Neuronal stem cell (in vitro differentiated cells): Measurements from ENCODE around the gene CRLF2. TPM values are rescaled to one million over a fixed set of nuclear protein-coding genes. Genes with fewer than 3 reads are reported as not detected.
"Not testable (repeated sequence)": the region's sequence is repeated elsewhere in the genome, so short reads cannot be mapped to it uniquely, and the experiment has no call there.

Experiments used
- DNase-seq: peaks from one replicate; pipeline ENCODE4 v3.0.0-alpha.2; 2013; ENCODE audit warnings: low spot score
- H2AFZ ChIP-seq: one replicate; pipeline ENCODE4 v1.6.1; 2013; ENCODE audit warnings: mild to moderate bottlenecking, low read length, inconsistent platforms
- H2AK5ac ChIP-seq: 2 replicates; pipeline ENCODE4 v1.6.1; 2013; ENCODE audit warnings: low read depth, mild to moderate bottlenecking, inconsistent platforms, low read length, moderate library complexity, mixed read lengths
- H2BK120ac ChIP-seq: 2 replicates; pipeline ENCODE4 v1.6.1; 2013; ENCODE audit warnings: low read depth, mild to moderate bottlenecking, inconsistent platforms, low read length, moderate library complexity, mixed read lengths
- H2BK12ac ChIP-seq: one replicate; pipeline ENCODE4 v1.6.1; 2013; ENCODE audit warnings: low read length, inconsistent platforms
- H2BK15ac ChIP-seq: 2 replicates; pipeline ENCODE4 v1.6.1; 2013; ENCODE audit warnings: mild to moderate bottlenecking, low read length, inconsistent platforms, mixed read lengths
- H2BK5ac ChIP-seq: one replicate; pipeline ENCODE4 v1.6.1; 2013; ENCODE audit warnings: inconsistent platforms, mild to moderate bottlenecking, low read length, moderate library complexity
- H3K14ac ChIP-seq: one replicate; pipeline ENCODE4 v1.6.1; 2013; ENCODE audit warnings: low read length, inconsistent platforms
- H3K18ac ChIP-seq: 2 replicates; pipeline ENCODE4 v1.6.1; 2013; ENCODE audit warnings: low read length, inconsistent platforms
- H3K23ac ChIP-seq: 2 replicates; pipeline ENCODE4 v1.6.1; 2013; ENCODE audit warnings: low read depth, mild to moderate bottlenecking, mixed read lengths, low read length, inconsistent platforms; ENCODE audit not compliant: poor library complexity
- H3K27ac ChIP-seq: replicated peaks from 3 replicates; pipeline ENCODE4 v1.5.1; 2013; ENCODE audit warnings: low read length, inconsistent platforms
- H3K27me3 ChIP-seq, 3 experiments: 2 replicates each; pipeline ENCODE4 v1.6.1; 2013; ENCODE audit warnings: low read length in 3 of 3, mild to moderate bottlenecking in 2 of 3, inconsistent platforms in 1 of 3, low read depth in 1 of 3, mixed read lengths in 1 of 3, moderate library complexity in 1 of 3; ENCODE audit not compliant: control insufficient read depth in 3 of 3, insufficient read depth in 3 of 3
- H3K36me3 ChIP-seq, 2 donors: replicated peaks in 1 of 2; 2 replicates each; pipeline ENCODE4 v1.6.1; 2013; ENCODE audit warnings: low read length in 2 of 2; ENCODE audit not compliant: control insufficient read depth in 2 of 2, insufficient read depth in 2 of 2
- H3K4ac ChIP-seq: 2 replicates; pipeline ENCODE4 v1.6.1; 2013; ENCODE audit warnings: inconsistent platforms, mild to moderate bottlenecking, low read length, moderate library complexity
- H3K4me1 ChIP-seq, 2 donors: 1 replicate in 1 of 2; 2 replicates in 1 of 2; pipeline ENCODE4 v1.6.1; 2013; ENCODE audit warnings: low read length in 2 of 2, low read depth in 1 of 2; ENCODE audit not compliant: control insufficient read depth in 2 of 2, insufficient read depth in 1 of 2
- H3K4me2 ChIP-seq: one replicate; pipeline ENCODE4 v1.6.1; 2013; ENCODE audit warnings: mild to moderate bottlenecking, low read length, inconsistent platforms; ENCODE audit not compliant: insufficient read depth, poor library complexity, severe bottlenecking
- H3K4me3 ChIP-seq, 2 donors: 2 replicates each; pipeline ENCODE4 v1.5.1; 2013; ENCODE audit warnings: low read length in 2 of 2, mild to moderate bottlenecking in 2 of 2, inconsistent platforms in 1 of 2, moderate library complexity in 1 of 2
- H3K79me1 ChIP-seq: one replicate; pipeline ENCODE4 v1.6.1; 2013; ENCODE audit warnings: low read depth, mild to moderate bottlenecking, inconsistent platforms, low read length, moderate library complexity
- H3K9ac ChIP-seq: one replicate; pipeline ENCODE4 v1.6.1; 2013; ENCODE audit warnings: mild to moderate bottlenecking, low read depth, low read length, inconsistent platforms; ENCODE audit not compliant: poor library complexity
- H3K9me3 ChIP-seq, 2 donors: replicated peaks in 1 of 2; 2 replicates each; pipeline versions ENCODE3 to v1.6.1; 2013; ENCODE audit warnings: low read length in 2 of 2, mild to moderate bottlenecking in 2 of 2, inconsistent platforms in 1 of 2, low read depth in 1 of 2, mixed read lengths in 1 of 2, moderate library complexity in 1 of 2; ENCODE audit not compliant: control insufficient read depth in 2 of 2, insufficient read depth in 1 of 2
- H4K8ac ChIP-seq: one replicate; pipeline ENCODE4 v1.6.1; 2013; ENCODE audit warnings: low read depth, mild to moderate bottlenecking, inconsistent platforms, low read length, moderate library complexity
- H4K91ac ChIP-seq: one replicate; pipeline ENCODE4 v1.6.1; 2013; ENCODE audit warnings: low read length, low read depth, mild to moderate bottlenecking, inconsistent platforms; ENCODE audit not compliant: poor library complexity
- WGBS, 2 donors: extraction: QIAGEN DNeasy Blood & Tissue Kit; methylation state at CpG; one replicate each; pipeline ENCODE4 v1.1.7; 2013; ENCODE audit warnings: missing lambda C conversion rate in 2 of 2, mixed read lengths in 1 of 2; ENCODE audit not compliant: insufficient read length in 2 of 2, insufficient replicate concordance in 1 of 2; ENCODE audit errors: extremely low coverage in 2 of 2; 5-methylcytosine and 5-hydroxymethylcytosine counted together
- polyA plus RNA-seq, 2 experiments: library from polyadenylated mRNA; stranded (reverse); fragments of 200-250 nt; gene quantifications; one replicate each; pipeline ENCODE4 v1.2.3, GENCODE V29; 2013

CRLF2 gene, protein sequence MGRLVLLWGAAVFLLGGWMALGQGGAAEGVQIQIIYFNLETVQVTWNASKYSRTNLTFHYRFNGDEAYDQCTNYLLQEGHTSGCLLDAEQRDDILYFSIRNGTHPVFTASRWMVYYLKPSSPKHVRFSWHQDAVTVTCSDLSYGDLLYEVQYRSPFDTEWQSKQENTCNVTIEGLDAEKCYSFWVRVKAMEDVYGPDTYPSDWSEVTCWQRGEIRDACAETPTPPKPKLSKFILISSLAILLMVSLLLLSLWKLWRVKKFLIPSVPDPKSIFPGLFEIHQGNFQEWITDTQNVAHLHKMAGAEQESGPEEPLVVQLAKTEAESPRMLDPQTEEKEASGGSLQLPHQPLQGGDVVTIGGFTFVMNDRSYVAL
- polyA plus RNA-seq (2013, experiment 1 of 2): not detected
- polyA plus RNA-seq (2013, experiment 2 of 2): not detected

DNA sequence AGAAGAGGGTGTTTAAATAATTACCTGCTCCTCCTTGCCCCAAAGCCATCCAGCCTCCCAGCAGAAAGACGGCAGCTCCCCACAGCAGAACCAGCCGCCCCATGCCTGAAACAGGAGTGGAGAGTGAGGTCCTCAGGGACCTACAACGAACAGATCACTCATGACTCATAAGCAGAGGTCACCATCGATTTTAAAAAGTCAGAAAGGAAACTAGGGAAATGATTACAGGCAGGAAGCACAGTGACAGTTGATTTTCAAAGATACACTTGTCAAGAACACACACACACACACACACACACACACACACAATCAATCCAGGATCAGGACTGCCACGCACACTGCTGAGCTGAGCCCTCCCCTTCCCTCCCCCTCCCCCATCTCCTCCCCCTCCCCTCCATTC is at the start of gene CRLF2:
TSS of gene CRLF2 (minus strand) at position 118 of the 400 bp plus-strand sequence. CDS start at position 103, 15 bp downstream.
- no peak within 1 kb of the TSS for H3K4ac ChIP-seq
- no peaks in the 10 kb centered on the region for H3K27me3 ChIP-seq
- no peak within 1 kb of the TSS for H3K18ac ChIP-seq
- H3K36me3 ChIP-seq: no peaks in the 10 kb centered on the region
- no peak within 1 kb of the TSS for H2AK5ac ChIP-seq
- no peak for DNase-seq
- WGBS, 2 donors: no CpG with 5 or more reads among the region's 5 CpGs
- H4K8ac ChIP-seq: no peak within 1 kb of the TSS
- H2BK120ac ChIP-seq: no peak within 1 kb of the TSS
- H2BK12ac ChIP-seq: no peak within 1 kb of the TSS
- H2BK15ac ChIP-seq: no peak within 1 kb of the TSS
- peak within 1 kb of the TSS; percentile 18 for H3K4me2 ChIP-seq
- no peak within 1 kb of the TSS for H3K23ac ChIP-seq
- no peak within 1 kb of the TSS for H2AFZ ChIP-seq
- no peak within 1 kb of the TSS for H3K27ac ChIP-seq
- no peak within 1 kb of the TSS for H2BK5ac ChIP-seq
- H3K4me1 ChIP-seq: no peaks in the 10 kb centered on the region
- no peaks in the 10 kb centered on the region for H3K79me1 ChIP-seq
- no peak within 1 kb of the TSS for H4K91ac ChIP-seq
- H3K9me3 ChIP-seq: peaks cover 0 to 2% of the 10 kb centered on the region in 2 donors
- no peak within 1 kb of the TSS for H3K14ac ChIP-seq
- H3K4me3 ChIP-seq: no peak within 1 kb of the TSS
- H3K9ac ChIP-seq: no peak within 1 kb of the TSS

DNA sequence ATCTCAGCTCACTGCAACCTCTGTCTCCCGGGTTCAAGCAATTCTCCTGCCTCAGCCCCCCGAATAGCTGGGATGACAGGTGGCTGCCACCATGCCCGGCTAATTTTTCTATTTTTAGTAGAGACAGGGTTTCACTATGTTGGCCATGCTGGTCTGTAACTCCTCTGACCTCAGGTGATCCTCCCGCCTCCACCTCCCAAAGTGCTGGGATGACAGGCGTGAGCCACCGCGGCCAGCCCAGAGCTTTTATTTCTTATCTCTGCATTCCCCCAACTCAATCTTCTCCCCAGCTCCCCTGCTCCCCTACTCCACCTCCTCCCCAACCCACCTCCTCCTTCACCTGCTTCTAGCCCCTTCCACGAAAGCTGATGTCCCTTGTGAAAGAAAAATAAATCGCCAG is 49.3 kb upstream of the CRLF2 start:
- H3K4ac ChIP-seq, H3K23ac ChIP-seq, H3K9ac ChIP-seq, H2BK15ac ChIP-seq, H2BK12ac ChIP-seq, H3K79me1 ChIP-seq, H3K9me3 ChIP-seq, H3K4me1 ChIP-seq, H3K14ac ChIP-seq, H2BK120ac ChIP-seq, H3K27me3 ChIP-seq, DNase-seq, H2AFZ ChIP-seq, H3K36me3 ChIP-seq, H4K91ac ChIP-seq, H3K4me2 ChIP-seq, H3K4me3 ChIP-seq, H2BK5ac ChIP-seq, H4K8ac ChIP-seq: not testable (repeated sequence)
- Histone ChIP-seq H3K18ac (peak overlapping the region; percentile 19), H3K27ac (peak overlapping the region; percentile 65), H2AK5ac (peak overlapping the region; percentile 68)
- no CpG with 5 or more reads among the region's 9 CpGs for WGBS, 2 donors

DNA sequence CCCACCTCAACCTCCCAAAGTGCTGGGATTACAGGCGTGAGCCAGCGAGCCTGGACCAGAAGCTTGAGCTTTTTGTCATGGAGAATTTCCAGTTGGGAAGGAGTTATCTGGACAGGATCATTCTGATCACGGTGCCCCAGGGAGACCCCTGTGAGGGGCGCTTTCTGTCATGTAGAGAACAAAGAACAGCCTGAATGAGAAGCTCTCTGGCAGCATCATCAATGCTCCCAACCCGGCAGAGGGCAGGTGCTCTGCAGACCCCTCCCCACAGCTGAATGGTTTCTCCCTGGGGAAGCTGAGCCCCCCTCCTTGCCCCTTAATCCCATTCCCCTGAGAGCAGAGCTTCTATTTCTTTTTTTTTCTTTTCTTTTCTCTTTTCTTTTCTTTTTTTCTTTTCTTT is 48.8 kb upstream of the CRLF2 start:
- Histone ChIP-seq H3K4me2 (no peak overlapping the region), H3K14ac (no peak overlapping the region), H4K91ac (no peak overlapping the region), H3K27me3 (no peaks in the 10 kb centered on the region), H3K79me1 (no peaks in the 10 kb centered on the region), H3K4ac (no peak overlapping the region), H3K9me3 (no peaks in the 10 kb centered on the region), H2BK5ac (no peak overlapping the region), H4K8ac (no peak overlapping the region), H3K4me1 (no peaks in the 10 kb centered on the region), H3K4me3 (no peak overlapping the region), H3K27ac (peak overlapping the region; percentile 78), H2BK12ac (no peak overlapping the region), H2AK5ac (no peak overlapping the region), H3K36me3 (no peaks in the 10 kb centered on the region), H3K18ac (peak overlapping the region; percentile 27), H3K23ac (no peak overlapping the region), H2AFZ (no peak overlapping the region), H2BK15ac (no peak overlapping the region), H2BK120ac (no peak overlapping the region), H3K9ac (no peak overlapping the region)
- peak; percentile 44 for DNase-seq
- WGBS, 2 donors: no CpG with 5 or more reads among the region's 5 CpGs

DNA sequence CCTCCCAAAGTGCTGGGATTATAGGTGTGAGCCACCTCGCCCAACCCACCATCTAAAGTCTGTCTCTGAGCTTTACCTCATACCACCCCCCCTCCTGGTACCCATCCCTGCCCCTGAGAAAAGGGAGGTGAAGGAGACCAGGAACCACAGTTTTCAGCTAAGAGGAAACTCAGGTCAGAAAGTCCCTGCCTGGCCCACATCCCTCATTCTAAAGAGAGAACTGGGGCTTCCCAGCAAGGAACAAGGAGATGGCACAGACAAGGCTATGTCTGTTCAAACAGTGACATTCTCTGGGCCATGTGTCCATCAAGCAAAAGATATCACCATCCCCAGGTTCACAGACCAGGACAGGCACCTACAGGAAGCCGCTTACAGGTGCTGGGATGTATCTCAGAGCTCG is 40.4 kb upstream of the CRLF2 start:
- no peak overlapping the region for H2BK5ac ChIP-seq
- H3K27me3 ChIP-seq: no peaks in the 10 kb centered on the region
- no peak overlapping the region for H2BK12ac ChIP-seq
- WGBS, 2 donors: no CpG with 5 or more reads among the region's 3 CpGs
- DNase-seq: no peak
- no peak overlapping the region for H3K23ac ChIP-seq
- H3K4me1 ChIP-seq: peaks cover 8 to 10% of the 10 kb centered on the region in 2 donors
- H3K18ac ChIP-seq: no peak overlapping the region
- no peak overlapping the region for H4K91ac ChIP-seq
- H2AFZ ChIP-seq: no peak overlapping the region
- H3K9me3 ChIP-seq: peaks cover 5 to 9% of the 10 kb centered on the region in 2 donors
- H3K14ac ChIP-seq: no peak overlapping the region
- H3K4me2 ChIP-seq: no peak overlapping the region
- no peak overlapping the region for H3K4me3 ChIP-seq
- H3K4ac ChIP-seq: no peak overlapping the region
- H2BK120ac ChIP-seq: no peak overlapping the region
- no peak overlapping the region for H4K8ac ChIP-seq
- H2AK5ac ChIP-seq: no peak overlapping the region
- no peak overlapping the region for H3K27ac ChIP-seq
- no peak overlapping the region for H3K9ac ChIP-seq
- no peaks in the 10 kb centered on the region for H3K79me1 ChIP-seq
- no peaks in the 10 kb centered on the region for H3K36me3 ChIP-seq
- no peak overlapping the region for H2BK15ac ChIP-seq
